ENCODE data around the gene GDI2. TPM values are rescaled to one million over a fixed set of nuclear protein-coding genes. Genes with fewer than 3 reads are reported as not detected.
"Not testable (repeated sequence)": the region's sequence is repeated elsewhere in the genome, so short reads cannot be mapped to it uniquely, and the experiment has no call there.

Gene GDI2
- total and polyA plus RNA-seq, 2 of the 13 experiments (the other 11 are each of a cell fraction or from before 2014, with no cell fraction given): 153 to 477 TPM

DNA sequence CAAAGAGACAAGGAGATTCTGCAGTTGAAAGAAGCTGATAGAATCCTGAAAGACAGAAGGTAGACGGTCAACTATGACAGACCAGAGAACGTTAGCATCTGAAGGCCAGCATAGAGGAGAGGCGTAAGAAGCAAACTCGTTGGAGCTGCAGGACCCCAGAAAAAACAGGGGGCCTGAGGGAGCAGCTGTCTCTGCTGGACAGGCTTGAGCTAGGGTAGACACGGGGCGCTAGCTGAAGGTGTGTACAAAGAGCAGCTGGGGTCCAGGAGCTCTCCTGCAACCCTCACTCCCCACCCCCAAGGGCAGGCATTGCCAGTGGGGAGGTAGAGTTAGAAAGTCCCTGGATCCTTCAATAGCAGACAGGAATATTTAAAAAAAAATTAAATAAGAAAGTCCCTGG, 14.6 kb upstream of the GDI2 start (continued):
- TF ChIP-seq, protein P1, sequence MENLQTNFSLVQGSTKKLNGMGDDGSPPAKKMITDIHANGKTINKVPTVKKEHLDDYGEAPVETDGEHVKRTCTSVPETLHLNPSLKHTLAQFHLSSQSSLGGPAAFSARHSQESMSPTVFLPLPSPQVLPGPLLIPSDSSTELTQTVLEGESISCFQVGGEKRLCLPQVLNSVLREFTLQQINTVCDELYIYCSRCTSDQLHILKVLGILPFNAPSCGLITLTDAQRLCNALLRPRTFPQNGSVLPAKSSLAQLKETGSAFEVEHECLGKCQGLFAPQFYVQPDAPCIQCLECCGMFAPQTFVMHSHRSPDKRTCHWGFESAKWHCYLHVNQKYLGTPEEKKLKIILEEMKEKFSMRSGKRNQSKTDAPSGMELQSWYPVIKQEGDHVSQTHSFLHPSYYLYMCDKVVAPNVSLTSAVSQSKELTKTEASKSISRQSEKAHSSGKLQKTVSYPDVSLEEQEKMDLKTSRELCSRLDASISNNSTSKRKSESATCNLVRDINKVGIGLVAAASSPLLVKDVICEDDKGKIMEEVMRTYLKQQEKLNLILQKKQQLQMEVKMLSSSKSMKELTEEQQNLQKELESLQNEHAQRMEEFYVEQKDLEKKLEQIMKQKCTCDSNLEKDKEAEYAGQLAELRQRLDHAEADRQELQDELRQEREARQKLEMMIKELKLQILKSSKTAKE (CRISPR knock-in tag; IDR thresholded peaks at IDR 0.05; ENCODE audit: borderline replicate concordance): no peak
- TF ChIP-seq ZNF225 (CRISPR knock-in tag; IDR thresholded peaks at IDR 0.05): no peak
- TF ChIP-seq MTA3 (CRISPR knock-in tag; IDR thresholded peaks at IDR 0.05): no peak
- no peak for TF ChIP-seq ZNF530 (CRISPR knock-in tag; IDR thresholded peaks at IDR 0.05; ENCODE audit: low read depth)

DNA sequence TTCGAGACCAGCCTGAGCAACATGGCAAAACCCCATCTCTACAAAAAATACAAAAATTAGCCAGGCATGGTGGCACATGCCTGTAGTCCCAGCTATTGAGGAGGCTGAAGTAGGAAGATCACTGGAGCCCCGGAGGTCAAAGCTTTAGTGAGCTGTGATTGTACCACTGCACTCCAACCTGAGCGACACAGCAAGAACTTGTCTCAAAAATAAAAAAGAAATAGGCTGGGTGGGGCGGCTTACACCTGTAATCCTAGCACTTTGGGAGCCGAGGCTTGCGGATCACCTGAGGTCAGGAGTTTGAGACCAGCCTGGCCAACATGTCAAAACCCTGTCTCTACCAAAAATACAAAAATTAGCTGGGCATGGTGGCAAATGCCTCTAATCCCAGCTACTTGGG, 13.3 kb upstream of the GDI2 start:
- H3K27me3 ChIP-seq (ENCODE audit: control insufficient read depth in 1 of 2, insufficient read depth in 2 of 2, low read length in 2 of 2); H3K9ac ChIP-seq (ENCODE audit: insufficient read depth, low read depth, low read length); BruUV-seq (replicated peaks); DNase-seq (ENCODE audit: low spot score); H3K27ac ChIP-seq (ENCODE audit: extremely low read length, insufficient read depth, low read length); in situ Hi-C loops (cut with HindIII; ENCODE audit: extremely low pct_ligation_motif_present, low pct_unique_long_range_greater_than_20kb); H3K4me3 ChIP-seq (replicated peaks in 1 of 3; ENCODE audit: insufficient read depth in 1 of 3, low read depth in 2 of 3, low read length in 3 of 3); CTCF ChIA-PET (ENCODE audit: low intra/inter-chr PET ratio, low total read pairs); H3K4me2 ChIP-seq (ENCODE audit: low read depth, low read length); H3K79me2 ChIP-seq (ENCODE audit: insufficient read depth, low read length); H3K36me3 ChIP-seq (replicated peaks in 1 of 2; ENCODE audit: control insufficient read depth in 1 of 2, insufficient read depth in 2 of 2, low read length in 2 of 2); H4K20me1 ChIP-seq (ENCODE audit: insufficient read depth, low read length); H3K9me3 ChIP-seq (ENCODE audit: low read length); ATAC-seq; intact Hi-C loops (cut with micrococcal nuclease; ENCODE audit: unreplicated experiment); FAIRE-seq; H2AFZ ChIP-seq (ENCODE audit: low read length): not testable (repeated sequence)
- H3K4me1 ChIP-seq (ENCODE audit: insufficient read depth, low read length): peaks cover 36% of the 10 kb centered on the region
- 53% methylated on average over 6 of the region's 6 CpGs for WGBS (ENCODE audit: low lambda C conversion rate)
- POLR2A ChIA-PET: interaction anchor here (1.8 kb wide), 1 partner anchor 13 kb away, joined by 7 read pairs; the partner anchor contains the start of gene GDI2

DNA sequence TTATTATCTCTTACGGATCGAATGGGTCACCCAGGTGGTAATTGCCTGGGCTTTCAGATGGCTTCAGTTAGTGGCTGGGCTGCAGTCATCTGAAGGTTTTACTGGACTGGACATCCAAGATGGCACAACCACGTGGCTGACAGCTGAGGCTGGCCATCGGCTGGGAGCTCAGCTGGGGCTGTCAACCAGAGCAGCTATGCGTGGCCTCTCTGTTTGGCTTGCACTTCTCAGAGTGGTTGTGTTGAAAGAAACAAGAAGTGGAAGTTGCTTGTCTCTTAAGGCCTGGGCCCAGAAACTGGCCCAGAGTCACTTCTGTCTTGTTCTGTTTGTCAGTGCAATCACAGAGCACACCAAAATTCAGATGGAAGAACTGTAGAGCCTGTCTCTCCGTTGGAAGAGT, 5.7 kb upstream of the GDI2 start:
- no peak overlapping the region for H2AFZ ChIP-seq (ENCODE audit: low read length)
- intact Hi-C loops (cut with micrococcal nuclease; ENCODE audit: unreplicated experiment): no loop called here
- in situ Hi-C loops (cut with HindIII; ENCODE audit: extremely low pct_ligation_motif_present, low pct_unique_long_range_greater_than_20kb): loop anchor here (10.0 kb wide), 1 partner anchor 56 kb away; no protein-coding TSS in a partner anchor
- no peaks in the 10 kb centered on the region for H3K9me3 ChIP-seq (ENCODE audit: low read length)
- H3K27me3 ChIP-seq (ENCODE audit: control insufficient read depth in 1 of 2, insufficient read depth in 2 of 2, low read length in 2 of 2): no peaks in the 10 kb centered on the region
- ChIA-PET CTCF (ENCODE audit: low intra/inter-chr PET ratio, low total read pairs) (no interaction called here), POLR2A (interaction anchor here (1.6 kb wide), 1 partner anchor 11 kb away, joined by 3 read pairs; no protein-coding TSS in a partner anchor)
- no peak overlapping the region for H3K9ac ChIP-seq (ENCODE audit: insufficient read depth, low read depth, low read length)
- H3K79me2 ChIP-seq (ENCODE audit: insufficient read depth, low read length): peaks cover 5% of the 10 kb centered on the region
- no peak overlapping the region for H3K4me2 ChIP-seq (ENCODE audit: low read depth, low read length)
- peaks cover 51% of the 10 kb centered on the region for H3K4me1 ChIP-seq (ENCODE audit: insufficient read depth, low read length)
- FAIRE-seq (no peak), ATAC-seq (no peak), DNase-seq (ENCODE audit: low spot score) (no peak)
- H4K20me1 ChIP-seq (ENCODE audit: insufficient read depth, low read length): no peaks in the 10 kb centered on the region
- H3K27ac ChIP-seq (ENCODE audit: extremely low read length, insufficient read depth, low read length): no peak overlapping the region
- no peak overlapping the region for H3K4me3 ChIP-seq (replicated peaks in 1 of 3; ENCODE audit: insufficient read depth in 1 of 3, low read depth in 2 of 3, low read length in 3 of 3)
- no TSS peak for BruUV-seq (replicated peaks)
- no peaks in the 10 kb centered on the region for H3K36me3 ChIP-seq (replicated peaks in 1 of 2; ENCODE audit: control insufficient read depth in 1 of 2, insufficient read depth in 2 of 2, low read length in 2 of 2)
- 67% methylated on average over 6 of the region's 6 CpGs for WGBS (ENCODE audit: low lambda C conversion rate)
- TF ChIP-seq TMF1 (CRISPR knock-in tag; IDR thresholded peaks at IDR 0.05; ENCODE audit: low read depth): no peak
- TF ChIP-seq, protein P2, sequence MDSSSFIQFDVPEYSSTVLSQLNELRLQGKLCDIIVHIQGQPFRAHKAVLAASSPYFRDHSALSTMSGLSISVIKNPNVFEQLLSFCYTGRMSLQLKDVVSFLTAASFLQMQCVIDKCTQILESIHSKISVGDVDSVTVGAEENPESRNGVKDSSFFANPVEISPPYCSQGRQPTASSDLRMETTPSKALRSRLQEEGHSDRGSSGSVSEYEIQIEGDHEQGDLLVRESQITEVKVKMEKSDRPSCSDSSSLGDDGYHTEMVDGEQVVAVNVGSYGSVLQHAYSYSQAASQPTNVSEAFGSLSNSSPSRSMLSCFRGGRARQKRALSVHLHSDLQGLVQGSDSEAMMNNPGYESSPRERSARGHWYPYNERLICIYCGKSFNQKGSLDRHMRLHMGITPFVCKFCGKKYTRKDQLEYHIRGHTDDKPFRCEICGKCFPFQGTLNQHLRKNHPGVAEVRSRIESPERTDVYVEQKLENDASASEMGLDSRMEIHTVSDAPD (CRISPR knock-in tag; IDR thresholded peaks at IDR 0.05): no peak
- TF ChIP-seq, protein P3, sequence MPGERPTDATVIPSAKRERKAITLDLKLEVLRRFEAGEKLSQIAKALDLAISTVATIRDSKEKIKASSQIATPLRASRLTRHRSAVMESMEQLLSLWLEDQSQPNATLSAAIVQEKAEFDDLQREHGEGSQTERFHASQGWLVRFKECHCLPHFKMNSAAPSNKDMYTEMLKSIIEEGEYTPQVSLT (CRISPR knock-in tag; IDR thresholded peaks at IDR 0.05; ENCODE audit: borderline replicate concordance, low read depth): no peak
- no peak for TF ChIP-seq SMAD1 (CRISPR knock-in tag; IDR thresholded peaks at IDR 0.05; ENCODE audit: borderline replicate concordance, low read depth)
- no peak for TF ChIP-seq ZSCAN20 (CRISPR knock-in tag; IDR thresholded peaks at IDR 0.05; ENCODE audit: borderline replicate concordance)
- TF ChIP-seq, protein P4, sequence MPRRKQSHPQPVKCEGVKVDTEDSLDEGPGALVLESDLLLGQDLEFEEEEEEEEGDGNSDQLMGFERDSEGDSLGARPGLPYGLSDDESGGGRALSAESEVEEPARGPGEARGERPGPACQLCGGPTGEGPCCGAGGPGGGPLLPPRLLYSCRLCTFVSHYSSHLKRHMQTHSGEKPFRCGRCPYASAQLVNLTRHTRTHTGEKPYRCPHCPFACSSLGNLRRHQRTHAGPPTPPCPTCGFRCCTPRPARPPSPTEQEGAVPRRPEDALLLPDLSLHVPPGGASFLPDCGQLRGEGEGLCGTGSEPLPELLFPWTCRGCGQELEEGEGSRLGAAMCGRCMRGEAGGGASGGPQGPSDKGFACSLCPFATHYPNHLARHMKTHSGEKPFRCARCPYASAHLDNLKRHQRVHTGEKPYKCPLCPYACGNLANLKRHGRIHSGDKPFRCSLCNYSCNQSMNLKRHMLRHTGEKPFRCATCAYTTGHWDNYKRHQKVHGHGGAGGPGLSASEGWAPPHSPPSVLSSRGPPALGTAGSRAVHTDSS (CRISPR knock-in tag; conservative IDR thresholded peaks at IDR 0.05): no peak
- TF ChIP-seq PHF20 (CRISPR knock-in tag; IDR thresholded peaks at IDR 0.05): no peak
